ENCODE results near the gene SLC6A15. TPM values are rescaled to one million over a fixed set of nuclear protein-coding genes. Genes with fewer than 3 reads are reported as not detected.

SLC6A15 gene
- total RNA-seq, 2 donors from 2014 or later: 4.2 to 4.7 TPM

DNA sequence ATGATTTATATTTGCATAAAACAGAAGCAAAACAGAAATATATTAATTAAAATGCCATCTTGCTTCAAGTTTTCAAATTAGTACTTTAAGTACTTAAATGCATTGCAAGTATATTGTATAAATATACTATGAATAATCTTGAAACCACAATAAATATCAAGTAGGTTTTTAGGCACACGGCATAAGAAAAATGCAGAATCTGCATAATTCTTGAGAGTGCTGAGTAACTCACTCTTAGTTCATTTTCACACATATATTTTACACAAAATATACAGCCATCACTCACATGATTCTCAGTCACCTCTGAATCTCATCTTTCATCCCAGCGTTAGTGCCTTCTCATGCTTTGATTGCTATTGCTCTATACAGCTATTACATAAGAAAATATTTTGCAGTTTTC is 51.9 kb downstream of the SLC6A15 start:
- Histone ChIP-seq H3K9me3 (ENCODE audit: control insufficient read depth, low read length) (no peaks in the 10 kb centered on the region), H3K4me3 (ENCODE audit: low read length) (no peak overlapping the region), H3K27ac (ENCODE audit: low read depth, low read length) (no peak overlapping the region), H3K9ac (ENCODE audit: extremely low read depth, low read length, poor library complexity, severe bottlenecking) (no peak overlapping the region), H3K27me3 (ENCODE audit: control insufficient read depth, insufficient read depth, low read length, poor library complexity, severe bottlenecking) (no peaks in the 10 kb centered on the region), H3K36me3 (ENCODE audit: control insufficient read depth, insufficient read depth, low read length) (no peaks in the 10 kb centered on the region), H3K4me1 (ENCODE audit: control insufficient read depth, insufficient read depth, low read length) (no peaks in the 10 kb centered on the region)
- Mint-ChIP-seq H3K27me3 (ENCODE audit: insufficient read depth) (no peaks in the 10 kb centered on the region), H3K9me3 (no peaks in the 10 kb centered on the region), H3K36me3 (ENCODE audit: low read depth) (no peaks in the 10 kb centered on the region), H3K4me1 (no peaks in the 10 kb centered on the region), H3K27ac (no peak overlapping the region), H3K4me3 (no peak overlapping the region)
- DNase-seq: no peak
- 89 to 100% methylated on average over 1 to 2 of the region's 2 CpGs for WGBS, 2 experiments (ENCODE audit: insufficient coverage in 1 of 2, insufficient read length in 1 of 2)
- TF ChIP-seq, protein P1, sequence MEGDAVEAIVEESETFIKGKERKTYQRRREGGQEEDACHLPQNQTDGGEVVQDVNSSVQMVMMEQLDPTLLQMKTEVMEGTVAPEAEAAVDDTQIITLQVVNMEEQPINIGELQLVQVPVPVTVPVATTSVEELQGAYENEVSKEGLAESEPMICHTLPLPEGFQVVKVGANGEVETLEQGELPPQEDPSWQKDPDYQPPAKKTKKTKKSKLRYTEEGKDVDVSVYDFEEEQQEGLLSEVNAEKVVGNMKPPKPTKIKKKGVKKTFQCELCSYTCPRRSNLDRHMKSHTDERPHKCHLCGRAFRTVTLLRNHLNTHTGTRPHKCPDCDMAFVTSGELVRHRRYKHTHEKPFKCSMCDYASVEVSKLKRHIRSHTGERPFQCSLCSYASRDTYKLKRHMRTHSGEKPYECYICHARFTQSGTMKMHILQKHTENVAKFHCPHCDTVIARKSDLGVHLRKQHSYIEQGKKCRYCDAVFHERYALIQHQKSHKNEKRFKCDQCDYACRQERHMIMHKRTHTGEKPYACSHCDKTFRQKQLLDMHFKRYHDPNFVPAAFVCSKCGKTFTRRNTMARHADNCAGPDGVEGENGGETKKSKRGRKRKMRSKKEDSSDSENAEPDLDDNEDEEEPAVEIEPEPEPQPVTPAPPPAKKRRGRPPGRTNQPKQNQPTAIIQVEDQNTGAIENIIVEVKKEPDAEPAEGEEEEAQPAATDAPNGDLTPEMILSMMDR (conservative IDR thresholded peaks at IDR 0.05): no peak

DNA sequence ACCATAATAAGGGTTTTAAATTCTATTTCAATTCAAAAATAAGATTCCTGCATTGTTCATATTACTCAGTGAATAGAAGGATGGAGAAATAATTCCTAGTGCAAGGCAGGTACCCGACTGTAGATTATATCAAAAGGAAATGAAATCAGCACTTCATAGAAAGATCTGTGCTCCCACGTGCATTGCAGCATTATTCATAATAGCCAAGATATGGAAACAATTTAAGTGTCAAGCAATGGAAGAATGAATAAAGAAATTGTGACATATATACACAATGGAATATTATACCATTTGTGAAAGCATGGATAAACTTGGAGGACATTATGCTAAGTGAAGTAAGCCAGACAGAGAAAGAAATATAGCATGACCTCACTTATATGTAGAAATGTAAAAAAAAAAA is 53.8 kb downstream of the SLC6A15 start:
- Mint-ChIP-seq H3K4me3 (no peak overlapping the region), H3K9me3 (no peaks in the 10 kb centered on the region), H3K36me3 (ENCODE audit: low read depth) (no peaks in the 10 kb centered on the region), H3K27me3 (ENCODE audit: insufficient read depth) (no peaks in the 10 kb centered on the region), H3K27ac (no peak overlapping the region), H3K4me1 (no peaks in the 10 kb centered on the region)
- no peak for DNase-seq
- no peak overlapping the region for H3K4me3 ChIP-seq (ENCODE audit: low read length)
- H3K27me3 ChIP-seq (ENCODE audit: control insufficient read depth, insufficient read depth, low read length, poor library complexity, severe bottlenecking): no peaks in the 10 kb centered on the region
- no peak overlapping the region for H3K9ac ChIP-seq (ENCODE audit: extremely low read depth, low read length, poor library complexity, severe bottlenecking)
- TF ChIP-seq, protein P1 (conservative IDR thresholded peaks at IDR 0.05): no peak
- H3K27ac ChIP-seq (ENCODE audit: low read depth, low read length): no peak overlapping the region
- no peaks in the 10 kb centered on the region for H3K4me1 ChIP-seq (ENCODE audit: control insufficient read depth, insufficient read depth, low read length)
- no peaks in the 10 kb centered on the region for H3K36me3 ChIP-seq (ENCODE audit: control insufficient read depth, insufficient read depth, low read length)
- 79 to 90% methylated on average over 2 of the region's 2 CpGs for WGBS, 2 experiments (ENCODE audit: insufficient coverage in 1 of 2, insufficient read length in 1 of 2)
- no peaks in the 10 kb centered on the region for H3K9me3 ChIP-seq (ENCODE audit: control insufficient read depth, low read length)

DNA sequence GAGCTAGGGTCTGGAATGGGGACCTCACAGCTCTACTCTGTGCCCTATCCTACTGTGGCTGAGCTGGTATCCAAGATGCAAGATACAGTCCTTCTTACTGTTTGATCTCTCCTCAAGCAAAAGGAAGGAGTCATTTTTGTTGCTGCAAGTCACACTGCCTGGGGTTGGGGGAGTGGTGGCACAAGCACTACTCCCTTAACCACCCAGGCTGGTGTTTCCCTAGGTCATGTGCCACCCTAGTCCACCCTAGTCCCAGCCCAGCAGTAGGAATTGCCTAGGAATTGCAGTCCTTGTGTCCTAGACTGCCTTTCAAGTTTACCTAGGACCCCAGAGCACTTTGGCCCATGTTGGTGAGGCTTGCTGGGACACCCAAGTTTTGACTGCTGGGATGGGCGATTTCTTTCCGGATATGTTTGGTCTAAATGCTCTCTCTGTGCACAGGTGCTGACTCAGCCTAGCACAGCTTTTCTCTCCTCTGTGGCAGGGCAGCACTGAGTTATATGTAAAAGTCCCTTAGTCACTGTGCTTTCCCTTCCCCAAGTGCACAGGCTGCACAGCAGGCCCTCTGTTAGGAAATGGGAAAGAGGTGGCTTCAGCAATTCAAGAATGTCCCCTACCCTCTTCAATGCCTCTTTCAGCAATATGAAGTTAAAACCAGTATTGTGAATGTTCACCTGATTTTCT is 54.9 kb downstream of the SLC6A15 start:
- peak overlapping the region; percentile 68 for H3K27ac Mint-ChIP-seq
- Histone ChIP-seq H3K36me3 (ENCODE audit: control insufficient read depth, insufficient read depth, low read length) (no peaks in the 10 kb centered on the region), H3K27me3 (ENCODE audit: control insufficient read depth, insufficient read depth, low read length, poor library complexity, severe bottlenecking) (no peaks in the 10 kb centered on the region), H3K27ac (ENCODE audit: low read depth, low read length) (no peak overlapping the region), H3K9ac (ENCODE audit: extremely low read depth, low read length, poor library complexity, severe bottlenecking) (no peak overlapping the region), H3K4me3 (ENCODE audit: low read length) (no peak overlapping the region), H3K9me3 (ENCODE audit: control insufficient read depth, low read length) (no peaks in the 10 kb centered on the region), H3K4me1 (ENCODE audit: control insufficient read depth, insufficient read depth, low read length) (no peaks in the 10 kb centered on the region)
- no peaks in the 10 kb centered on the region for H3K9me3 Mint-ChIP-seq
- 90 to 100% methylated on average over 1 to 2 of the region's 2 CpGs for WGBS, 2 experiments (ENCODE audit: insufficient coverage in 1 of 2, insufficient read length in 1 of 2)
- H3K27me3 Mint-ChIP-seq (ENCODE audit: insufficient read depth): no peaks in the 10 kb centered on the region
- H3K36me3 Mint-ChIP-seq (ENCODE audit: low read depth): no peaks in the 10 kb centered on the region
- TF ChIP-seq, protein P1 (conservative IDR thresholded peaks at IDR 0.05): no peak
- H3K4me3 Mint-ChIP-seq: no peak overlapping the region
- no peaks in the 10 kb centered on the region for H3K4me1 Mint-ChIP-seq
- no peak for DNase-seq
